Body of pancreas (tissue), 4 donors: Measurements from ENCODE around the gene CSNK1G1.

ENCODE experiments used
- CTCF ChIP-seq, 7 experiments: fragments of 450-650 bp in 4 of 7; fragments of 200-600 bp in 3 of 7; sonication (generic) in 3 of 7; IDR thresholded peaks; one replicate each; pipeline ENCODE4 v1.5.1; 2016 to 2019; ENCODE audit warnings: antibody characterized with exemption in 7 of 7
- POLR2A ChIP-seq, 3 donors: fragments of 450-650 bp; IDR thresholded peaks; one replicate each; pipeline ENCODE4 v1.6.1; 2016; ENCODE audit warnings: antibody characterized with exemption in 3 of 3, mild to moderate bottlenecking in 2 of 3

DNA sequence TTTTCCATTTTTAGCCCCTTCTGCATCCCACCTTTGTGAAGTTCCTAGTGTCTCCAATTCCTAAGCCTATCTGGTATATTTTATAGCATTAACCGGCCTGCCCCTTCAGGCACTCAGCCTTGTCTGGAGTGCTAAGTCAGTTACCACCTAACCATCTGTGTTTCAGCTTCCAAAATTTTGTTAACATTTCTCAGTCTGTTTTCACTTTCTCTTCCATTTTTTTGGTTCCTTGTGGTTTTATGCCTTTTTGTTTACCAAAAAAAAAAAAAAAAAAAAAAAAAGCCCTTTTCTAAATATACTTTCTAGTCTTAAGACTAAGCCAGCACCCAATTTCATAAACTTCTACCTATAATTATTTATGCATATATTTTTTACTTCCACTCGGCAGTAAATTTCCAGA lies 92.4 kb downstream of the CSNK1G1 start:
- TF ChIP-seq CTCF (IDR thresholded peaks at IDR 0.05) (no peak), POLR2A (IDR thresholded peaks at IDR 0.05) (no peak)
